ENCODE data around the gene RSPH4A.

RSPH4A gene

GRCh38 chr6:116575227-116575626 lies 41.1 kb upstream of the RSPH4A start:
- no peak overlapping the region for H3K4me3 ChIP-seq (ENCODE audit: low read depth, low read length)
- no peak overlapping the region for H3K27ac ChIP-seq (ENCODE audit: extremely low read depth, low read depth, low read length)
- ChIA-PET POLR2A (no interaction called here), CTCF (interaction anchor here (0.7 to 2.8 kb wide), 2 partner anchors 14 to 70 kb away, joined by 4 to 10 read pairs; no protein-coding TSS in a partner anchor)
- no peaks in the 10 kb centered on the region for H3K9me3 ChIP-seq (ENCODE audit: control insufficient read depth, insufficient read depth, low read depth, low read length)
- H3K4me1 ChIP-seq (ENCODE audit: control insufficient read depth, insufficient read depth, low read length), result peaks cover 2% of the 10 kb centered on the region; the same call in 1 of the 2 replicates
- peaks cover 8 to 54% of the 10 kb centered on the region in 2 experiments for H3K36me3 ChIP-seq (ENCODE audit: control insufficient read depth in 2 of 2, insufficient read depth in 1 of 2, low read length in 2 of 2)
- TF ChIP-seq TRIM28 (IDR thresholded peaks at IDR 0.05; ENCODE audit: borderline replicate concordance, low read length) (no peak), ZSCAN30 (tag by site-specific recombination; IDR thresholded peaks at IDR 0.05) (no peak), YY1 (tag by site-specific recombination; IDR thresholded peaks at IDR 0.05) (no peak), AEBP2 (tag by site-specific recombination; IDR thresholded peaks at IDR 0.05; ENCODE audit: borderline replicate concordance) (no peak), KLF10 (tag by site-specific recombination; IDR thresholded peaks at IDR 0.05) (no peak), ZNF76 (tag by site-specific recombination; IDR thresholded peaks at IDR 0.05; ENCODE audit: borderline replicate concordance, low read depth) (no peak), ZEB2 (tag by site-specific recombination; IDR thresholded peaks at IDR 0.05) (no peak)

- ChIA-PET POLR2A (no interaction called here), CTCF (interaction anchor here (0.8 to 1.1 kb wide), 4 partner anchors 13 to 156 kb away, joined by 3 to 5 read pairs (median 4); no protein-coding TSS in a partner anchor)
- Histone ChIP-seq H3K9me3 (ENCODE audit: control insufficient read depth, insufficient read depth, low read depth, low read length) (no peaks in the 10 kb centered on the region), H3K4me1 (ENCODE audit: control insufficient read depth, insufficient read depth, low read length) (peaks cover 2% of the 10 kb centered on the region; the same call in 1 of the 2 replicates), H3K27ac (ENCODE audit: extremely low read depth, low read depth, low read length) (no peak overlapping the region), H3K4me3 (ENCODE audit: low read depth, low read length) (no peak overlapping the region), H3K36me3 (ENCODE audit: control insufficient read depth in 2 of 2, insufficient read depth in 1 of 2, low read length in 2 of 2) (peaks cover 24 to 66% of the 10 kb centered on the region in 2 experiments)
- TF ChIP-seq WT1 (tag by site-specific recombination; IDR thresholded peaks at IDR 0.05) (no peak), ZNF341 (tag by site-specific recombination; IDR thresholded peaks at IDR 0.05; ENCODE audit: low read depth) (no peak), ZNF394 (tag by site-specific recombination; IDR thresholded peaks at IDR 0.05; ENCODE audit: borderline replicate concordance) (no peak), ZNF324 (tag by site-specific recombination; IDR thresholded peaks at IDR 0.05) (no peak), GLIS1 (tag by site-specific recombination; IDR thresholded peaks at IDR 0.05) (no peak), INSM2 (tag by site-specific recombination; IDR thresholded peaks at IDR 0.05) (no peak), ZNF335 (tag by site-specific recombination; conservative IDR thresholded peaks at IDR 0.05) (no peak), ZBTB26 (tag by site-specific recombination; optimal IDR thresholded peaks at IDR 0.05) (no peak), ZNF302 (tag by site-specific recombination; IDR thresholded peaks at IDR 0.05; ENCODE audit: low read depth) (no peak), ZNF585B (tag by site-specific recombination; IDR thresholded peaks at IDR 0.05) (no peak), ZFP3 (tag by site-specific recombination; IDR thresholded peaks at IDR 0.05; ENCODE audit: low read depth) (no peak), ZNF155 (tag by site-specific recombination; IDR thresholded peaks at IDR 0.05) (no peak), ZNF48 (tag by site-specific recombination; IDR thresholded peaks at IDR 0.05) (no peak), SCRT1 (tag by site-specific recombination; IDR thresholded peaks at IDR 0.05; ENCODE audit: borderline replicate concordance) (no peak), ZNF664 (tag by site-specific recombination; IDR thresholded peaks at IDR 0.05) (no peak), ZBTB8A (tag by site-specific recombination; IDR thresholded peaks at IDR 0.05) (no peak), KLF9 (tag by site-specific recombination; IDR thresholded peaks at IDR 0.05; ENCODE audit: low read depth) (no peak), ATF2 (tag by site-specific recombination; IDR thresholded peaks at IDR 0.05; ENCODE audit: low read depth) (no peak)
Measured at GRCh38 chr6:116577486-116577885, 38.8 kb upstream of the RSPH4A start.
